Measurements from ENCODE around the gene NUTM2A. TPM values are rescaled to one million over a fixed set of nuclear protein-coding genes. Genes with fewer than 3 reads are reported as not detected.

The NUTM2A gene
- polyA plus RNA-seq, 1 experiment = 0.06 TPM

Other genes with a start within 250 kb of the NUTM2A start
- gene FAM25A, start 205.2 kb upstream of the NUTM2A start, polyA plus RNA-seq (2011; rRNA removed) = not detected in 2 replicates
- gene GLUD1, start 130.6 kb upstream of the NUTM2A start, polyA plus RNA-seq (2011; rRNA removed) = 108 and 127 TPM in 2 replicates
- gene SHLD2, start 130.2 kb upstream of the NUTM2A start, polyA plus RNA-seq (2011; rRNA removed) = 18.0 and 24.2 TPM in 2 replicates
- gene NUTM2D, start 132.3 kb downstream of the NUTM2A start, polyA plus RNA-seq (2011; rRNA removed) = 0.78 TPM in 2 replicates

All from AG04450 (cell line).